Measurements from ENCODE around the gene INAFM2. TPM values are rescaled to one million over a fixed set of nuclear protein-coding genes. Genes with fewer than 3 reads are reported as not detected.

The INAFM2 gene
- total and polyA plus RNA-seq, 10 donors, result 7.4 to 29.6 (median 18.7) TPM

- H3K36me3 ChIP-seq, result peaks cover 0 to 4% (median 0%) of the 10 kb centered on the region in 6 donors
- no peak for DNase-seq
- WGBS, 5 donors, result 42 to 65% (median 47%) methylated on average over 8 of the region's 8 CpGs
- no peak overlapping the region for H3K4me3 ChIP-seq
- H3K9me3 ChIP-seq, result no peaks in the 10 kb centered on the region
- intact Hi-C loops (cut with DNase I; ENCODE audit: low total_unique reads), result no loop called here
- TF ChIP-seq POLR2A (IDR thresholded peaks at IDR 0.05) (no peak), CTCF (IDR thresholded peaks at IDR 0.05 in 8 of 11, conservative IDR thresholded peaks at IDR 0.05 in 3 of 11) (no peak), POLR2AphosphoS5 (IDR thresholded peaks at IDR 0.05) (peak in 2 of 3 donors; percentile 39 to 53)
- H3K27ac ChIP-seq, result peak overlapping the region in 4 of 8 donors; percentile 0 to 91 (median 57)
- peaks cover 0 to 3% (median 0%) of the 10 kb centered on the region in 7 donors for H3K27me3 ChIP-seq (replicated peaks in 1 of 7)
- peaks cover 33 to 100% (median 74%) of the 10 kb centered on the region in 6 donors for H3K4me1 ChIP-seq
Observed at GRCh38 chr15:40332113-40332781, 8.8 kb downstream of the INAFM2 start.

GRCh38 chr15:40333922-40334492, 10.5 kb downstream of the INAFM2 start:
- Histone ChIP-seq H3K9me3 (no peaks in the 10 kb centered on the region), H3K4me3 (peak overlapping the region in 1 of 8 donors; percentile 53), H3K36me3 (no peaks in the 10 kb centered on the region), H3K4me1 (peaks cover 35 to 100% (median 75%) of the 10 kb centered on the region in 6 donors), H3K27me3 (replicated peaks in 1 of 7) (peaks cover 0 to 8% (median 0%) of the 10 kb centered on the region in 7 donors), H3K27ac (peak overlapping the region; percentile 63 to 91 (median 84))
- peak; percentile 87 for DNase-seq
- intact Hi-C loops (cut with DNase I; ENCODE audit: low total_unique reads), result no loop called here
- 6 to 14% (median 8%) methylated on average over 10 to 12 of the region's 12 CpGs for WGBS, 5 donors
- peak in 1 of 11 experiments; percentile 19 for TF ChIP-seq CTCF (IDR thresholded peaks at IDR 0.05 in 8 of 11, conservative IDR thresholded peaks at IDR 0.05 in 3 of 11)
- peak in 1 of 3 donors; percentile 10 for TF ChIP-seq POLR2A (IDR thresholded peaks at IDR 0.05)
- TF ChIP-seq POLR2AphosphoS5 (IDR thresholded peaks at IDR 0.05), result peak; percentile 63 to 84 (median 68)

DNA sequence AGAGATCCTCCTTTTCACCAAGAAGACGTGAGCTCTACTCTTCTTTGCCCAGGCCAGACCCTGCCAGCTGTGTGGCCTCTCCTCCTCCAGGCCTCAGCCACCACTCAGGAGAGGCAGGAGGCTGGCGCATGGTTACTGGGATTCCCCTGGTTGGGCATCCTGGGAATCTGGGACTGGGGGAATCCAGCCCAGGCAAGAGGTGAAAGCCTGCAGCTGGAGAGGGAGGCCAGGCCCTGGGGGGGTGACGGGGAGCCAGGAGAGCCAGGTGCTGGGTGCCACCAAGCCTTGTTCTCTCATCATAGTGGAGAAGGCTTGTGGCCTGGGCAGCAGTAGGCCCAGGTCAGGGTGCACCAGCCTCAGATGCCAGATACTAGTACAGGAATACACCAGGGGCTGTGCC, 11.0 kb downstream of the INAFM2 start:
- Histone ChIP-seq H3K9me3 (no peaks in the 10 kb centered on the region), H3K4me1 (peaks cover 35 to 100% (median 74%) of the 10 kb centered on the region in 6 donors), H3K4me3 (peak overlapping the region in 1 of 8 donors; percentile 53), H3K27ac (peak overlapping the region; percentile 63 to 91 (median 84)), H3K36me3 (no peaks in the 10 kb centered on the region), H3K27me3 (replicated peaks in 1 of 7) (peaks cover 0 to 8% (median 0%) of the 10 kb centered on the region in 7 donors)
- TF ChIP-seq CTCF (IDR thresholded peaks at IDR 0.05 in 8 of 11, conservative IDR thresholded peaks at IDR 0.05 in 3 of 11) (no peak), POLR2AphosphoS5 (IDR thresholded peaks at IDR 0.05) (peak in 1 of 3 donors; percentile 0), POLR2A (IDR thresholded peaks at IDR 0.05) (no peak)
- WGBS, 5 donors, result 43 to 73% (median 55%) methylated on average over 3 of the region's 3 CpGs
- no peak for DNase-seq
- intact Hi-C loops (cut with DNase I; ENCODE audit: low total_unique reads), result no loop called here
